Fibroblast of pulmonary artery (primary cell): ENCODE data around the gene HDC.

Experiments
- DNase-seq: peaks from one replicate; pipeline ENCODE4 v3.0.0-alpha.2; 2010; ENCODE audit warnings: low read depth
- H3K4me3 ChIP-seq: replicated peaks from 2 replicates; pipeline ENCODE4 v1.5.1; 2011; ENCODE audit warnings: low read depth, mild to moderate bottlenecking, control low read depth, low read length, moderate library complexity
- CTCF ChIP-seq: IDR thresholded peaks from 2 replicates; pipeline ENCODE4 v1.5.1; 2011; ENCODE audit warnings: mild to moderate bottlenecking, control low read depth, low read length, inconsistent platforms; ENCODE audit errors: missing control alignments

The HDC gene

GRCh38 chr15:50295966-50296365, 30.4 kb upstream of the HDC start:
- no peak for TF ChIP-seq CTCF
- H3K4me3 ChIP-seq: no peak overlapping the region
- no peak for DNase-seq

- DNase-seq: no peak
- H3K4me3 ChIP-seq: no peak overlapping the region
- no peak for TF ChIP-seq CTCF
Observed at GRCh38 chr15:50289749-50290148, 24.2 kb upstream of the HDC start.

- no peak for DNase-seq
- no peak overlapping the region for H3K4me3 ChIP-seq
- TF ChIP-seq CTCF: no peak
Observed at GRCh38 chr15:50287324-50288116, 22.0 kb upstream of the HDC start.

GRCh38 chr15:50281427-50281826, 15.9 kb upstream of the HDC start:
- H3K4me3 ChIP-seq: no peak overlapping the region
- TF ChIP-seq CTCF: no peak
- DNase-seq: no peak

GRCh38 chr15:50280271-50280670, 14.7 kb upstream of the HDC start:
- DNase-seq: no peak
- TF ChIP-seq CTCF: no peak
- no peak overlapping the region for H3K4me3 ChIP-seq

GRCh38 chr15:50278496-50278895, 13.0 kb upstream of the HDC start:
- DNase-seq: no peak

More at GRCh38 chr15:50278496-50278895, 13.0 kb upstream of the HDC start:
- H3K4me3 ChIP-seq: no peak overlapping the region
- no peak for TF ChIP-seq CTCF
